IMR-90 (cell line): ENCODE results near the gene PCBP4. TPM values are rescaled to one million over a fixed set of nuclear protein-coding genes. Genes with fewer than 3 reads are reported as not detected.

ENCODE experiments used
- ATAC-seq: fragments of 200-7000 bp; cut with Tn5 transposase; 2 replicates; pipeline ENCODE4 v1.9.1; 2020; ENCODE audit warnings: low read depth, mild to moderate bottlenecking, moderate library complexity
- BruUV-seq: library from RNA; stranded (reverse); fragments of 400-500 nt; replicated peaks from 2 replicates; lab custom pipeline; 2021; lab: Mats Ljungman, UMichigan
- CTCF ChIA-PET: fragments of 300-600 bp; formaldehyde crosslinking; extraction: SDS; loops from one replicate; lab custom pipeline; 2021; ENCODE audit warnings: antibody characterized with exemption; lab: Yijun Ruan, JAX
- POLR2A ChIA-PET: fragments of 300-600 bp; sonication (Branson Sonifier 250); formaldehyde crosslinking; loops from one replicate; lab custom pipeline; 2022; ENCODE audit warnings: antibody characterized with exemption; ENCODE audit not compliant: unreplicated experiment; lab: Charles Lee
- DNase-seq: peaks from one replicate; pipeline ENCODE4 v3.0.0; 2013
- H2AFZ ChIP-seq: replicated peaks from 2 replicates; pipeline ENCODE3; 2013; ENCODE audit warnings: low read length, mild to moderate bottlenecking; ENCODE audit not compliant: poor library complexity
- H2AK5ac ChIP-seq: 2 replicates; pipeline ENCODE4 v1.6.1; 2013; ENCODE audit warnings: low read depth, low read length, inconsistent platforms
- H2AK9ac ChIP-seq: replicated peaks from 2 replicates; pipeline ENCODE3; 2013; ENCODE audit warnings: mild to moderate bottlenecking, low read depth, low read length, moderate library complexity; ENCODE audit not compliant: poor library complexity
- H2BK120ac ChIP-seq: 2 replicates; pipeline ENCODE4 v1.6.1; 2013; ENCODE audit warnings: low read depth, low read length, inconsistent platforms
- H2BK15ac ChIP-seq: 3 replicates; pipeline ENCODE4 v1.6.1; 2013; ENCODE audit warnings: low read depth, low read length, inconsistent platforms
- H2BK20ac ChIP-seq: 2 replicates; pipeline ENCODE4 v1.6.1; 2013; ENCODE audit warnings: low read depth, mild to moderate bottlenecking, inconsistent platforms, low read length, moderate library complexity
- H2BK5ac ChIP-seq: 2 replicates; pipeline ENCODE4 v1.6.1; 2013; ENCODE audit warnings: mild to moderate bottlenecking, low read depth, low read length, inconsistent platforms; ENCODE audit not compliant: poor library complexity, severe bottlenecking
- H3K14ac ChIP-seq: replicated peaks from 2 replicates; pipeline ENCODE4 v1.6.1; 2013; ENCODE audit warnings: low read depth, low read length, inconsistent platforms
- H3K18ac ChIP-seq: 2 replicates; pipeline ENCODE4 v1.6.1; 2013; ENCODE audit warnings: low read depth, low read length, control low read depth
- H3K23ac ChIP-seq: 2 replicates; pipeline ENCODE4 v1.6.1; 2013; ENCODE audit warnings: low read depth, low read length, inconsistent platforms
- H3K27ac ChIP-seq: 2 replicates; pipeline ENCODE4 v1.5.1; 2013; ENCODE audit warnings: mild to moderate bottlenecking, control low read depth, low read length; ENCODE audit not compliant: insufficient read depth
- H3K27me3 ChIP-seq: 2 replicates; pipeline ENCODE4 v1.6.1; 2013; ENCODE audit warnings: low read length; ENCODE audit not compliant: control insufficient read depth, insufficient read depth
- H3K36me3 ChIP-seq: 2 replicates; pipeline ENCODE4 v1.6.1; 2013; ENCODE audit warnings: low read length, mixed read lengths; ENCODE audit not compliant: control insufficient read depth, insufficient read depth
- H3K4ac ChIP-seq: 2 replicates; pipeline ENCODE4 v1.6.1; 2013; ENCODE audit warnings: low read depth, low read length, inconsistent platforms
- H3K4me1 ChIP-seq: 2 replicates; pipeline ENCODE4 v1.6.1; 2013; ENCODE audit warnings: low read length, mixed read lengths; ENCODE audit not compliant: control insufficient read depth, insufficient read depth
- H3K4me2 ChIP-seq: 2 replicates; pipeline ENCODE4 v1.6.1; 2013; ENCODE audit warnings: low read depth, mild to moderate bottlenecking, control low read depth, low read length, moderate library complexity
- H3K4me3 ChIP-seq: 2 replicates; pipeline ENCODE4 v1.5.1; 2013; ENCODE audit warnings: low read depth, mild to moderate bottlenecking, control low read depth, low read length, moderate library complexity; ENCODE audit not compliant: insufficient read depth
- H3K56ac ChIP-seq: 2 replicates; pipeline ENCODE4 v1.6.1; 2013; ENCODE audit warnings: low read length, inconsistent platforms; ENCODE audit not compliant: insufficient read depth; ENCODE audit errors: extremely low read depth
- H3K79me1 ChIP-seq, 2 experiments: 2 replicates each; pipeline ENCODE4 v1.6.1; 2013; ENCODE audit warnings: low read length in 2 of 2, inconsistent platforms in 1 of 2, low read depth in 1 of 2
- H3K9ac ChIP-seq: 2 replicates; pipeline ENCODE4 v1.6.1; 2013; ENCODE audit warnings: low read depth, low read length, control low read depth
- H3K9me1 ChIP-seq: 2 replicates; pipeline ENCODE4 v1.6.1; 2013; ENCODE audit warnings: low read length, inconsistent platforms; ENCODE audit not compliant: insufficient read depth
- H3K9me3 ChIP-seq: 2 replicates; pipeline ENCODE4 v1.6.1; 2013; ENCODE audit warnings: low read length; ENCODE audit not compliant: control insufficient read depth, insufficient read depth
- H4K20me1 ChIP-seq: 2 replicates; pipeline ENCODE4 v1.6.1; 2013; ENCODE audit warnings: low read length, inconsistent platforms; ENCODE audit not compliant: insufficient read depth
- H4K5ac ChIP-seq: 2 replicates; pipeline ENCODE4 v1.6.1; 2013; ENCODE audit warnings: mild to moderate bottlenecking, low read depth, low read length, control low read depth
- H4K8ac ChIP-seq, 2 experiments: 2 replicates each; pipeline ENCODE4 v1.6.1; 2013; ENCODE audit warnings: low read depth in 2 of 2, low read length in 2 of 2, control low read depth in 1 of 2, inconsistent platforms in 1 of 2
- H4K91ac ChIP-seq: 2 replicates; pipeline ENCODE4 v1.6.1; 2013; ENCODE audit warnings: low read depth, low read length, inconsistent platforms; ENCODE audit not compliant: insufficient read depth
- CEBPB ChIP-seq: IDR thresholded peaks from 2 replicates; pipeline ENCODE4 v1.6.1; 2012; ENCODE audit warnings: low read depth, low read length, improper control_type of control experiment
- FOS ChIP-seq: fragments of 150-350 bp; IDR thresholded peaks from 2 replicates; pipeline ENCODE4 v1.6.1; 2016; ENCODE audit warnings: low read depth, low read length
- MAZ ChIP-seq: IDR thresholded peaks from 2 replicates; pipeline ENCODE4 v1.6.1; 2012; ENCODE audit warnings: low read depth, mild to moderate bottlenecking, low read length, improper control_type of control experiment, moderate library complexity, borderline replicate concordance
- MXI1 ChIP-seq: IDR thresholded peaks from 2 replicates; pipeline ENCODE4 v1.6.1; 2012; ENCODE audit warnings: low read depth, mild to moderate bottlenecking, low read length, moderate library complexity, borderline replicate concordance
- NFE2L2 ChIP-seq: fragments of 150-350 bp; IDR thresholded peaks from 2 replicates; pipeline ENCODE4 v1.6.1; 2016; ENCODE audit warnings: low read depth, mild to moderate bottlenecking, low read length
- POLR2A ChIP-seq: IDR thresholded peaks from 2 replicates; pipeline ENCODE4 v1.6.1; 2012; ENCODE audit warnings: mild to moderate bottlenecking, low read depth, low read length
- RCOR1 ChIP-seq: IDR thresholded peaks from 2 replicates; pipeline ENCODE4 v1.6.1; 2012; ENCODE audit warnings: mild to moderate bottlenecking, low read length, improper control_type of control experiment; ENCODE audit not compliant: insufficient replicate concordance
- SMC3 ChIP-seq: fragments of 150-350 bp; IDR thresholded peaks from 2 replicates; pipeline ENCODE4 v1.6.1; 2016; ENCODE audit warnings: low read depth, mild to moderate bottlenecking, antibody characterized with exemption, low read length, moderate library complexity
- WGBS, 2 experiments: methylation state at CpG; one replicate each; pipeline versions ENCODE4 v1.1.5 to v1.1.7; 2013; ENCODE audit warnings: missing lambda C conversion rate in 2 of 2; ENCODE audit not compliant: insufficient read length in 1 of 2; ENCODE audit errors: extremely low coverage in 2 of 2; 5-methylcytosine and 5-hydroxymethylcytosine counted together
- dilution Hi-C: fragments of 300-500 bp; cut with HindIII; formaldehyde crosslinking; loops from one replicate; pipeline ENCODE4 v1.14.3; 2018; ENCODE audit warnings: low sequenced_read_pairs; ENCODE audit not compliant: unreplicated experiment
- in situ Hi-C: fragments of 300-500 bp; cut with MboI; formaldehyde crosslinking; loops from 3 replicates; pipeline ENCODE4 v1.14.3; 2019; ENCODE audit warnings: low sequenced_read_pairs, inconsistent platforms, mixed read lengths
- intact Hi-C: fragments of 100-400 bp; cut with micrococcal nuclease; formaldehyde crosslinking; loops from 2 replicates; pipeline ENCODE4 v1.10.0; 2022
- polyA plus RNA-seq, 3 experiments: library from polyadenylated mRNA; depleted of rRNA; stranded (reverse); fragments of >200 nt; gene quantifications; 2 replicates each; pipeline ENCODE4 v1.2.3, GENCODE V29; 2012; ENCODE audit warnings: low replicate concordance in 1 of 3
- total RNA-seq: library from RNA; depleted of rRNA; stranded (reverse); fragments of >200 nt; gene quantifications from 2 replicates; pipeline ENCODE4 v1.2.3, GENCODE V29; 2012
- TF ChIP-seq, protein P1 (sequence below): conservative IDR thresholded peaks from 2 replicates; pipeline ENCODE4 v1.5.1; 2012; ENCODE audit warnings: mild to moderate bottlenecking, low read depth, low read length, improper control_type of control experiment

PCBP4 gene
- total and polyA plus RNA-seq, 2 of the 4 experiments (the other 2 are of a cell fraction): 70.8 to 110 TPM

DNA sequence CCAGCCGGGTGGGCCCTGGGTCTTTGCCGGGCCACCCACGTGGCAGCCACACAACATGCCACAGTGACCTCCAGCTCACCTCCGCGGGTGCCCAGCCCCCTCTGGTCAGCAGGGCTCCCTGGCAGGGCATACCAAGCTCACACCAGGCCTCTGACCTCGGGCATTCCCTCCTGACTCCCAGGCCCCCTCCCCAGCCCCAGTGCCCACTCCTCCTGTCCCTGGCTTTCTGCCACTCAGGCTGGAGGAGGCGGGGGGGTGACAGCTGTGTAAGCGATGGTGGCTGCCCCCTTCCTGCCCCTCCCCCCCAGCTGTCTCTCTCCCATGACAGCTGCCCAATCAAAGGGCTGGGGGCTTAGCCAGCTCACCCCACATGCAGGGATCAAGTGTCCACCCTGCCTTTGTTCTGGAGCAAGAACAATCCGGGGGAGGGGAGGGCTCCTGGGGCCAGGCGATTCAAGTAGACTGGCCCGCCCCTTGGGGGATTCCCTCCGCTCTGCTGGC, 3.3 kb downstream of the PCBP4 start:
- Histone ChIP-seq H2BK20ac (no peak overlapping the region), H3K4me1 (peaks cover 28% of the 10 kb centered on the region), H4K5ac (no peak overlapping the region), H3K27me3 (no peaks in the 10 kb centered on the region), H3K36me3 (peaks cover 18% of the 10 kb centered on the region), H3K18ac (no peak overlapping the region), H3K23ac (no peak overlapping the region), H3K9me1 (peaks cover 19% of the 10 kb centered on the region), H3K4ac (no peak overlapping the region), H2AK9ac (no peak overlapping the region), H2BK15ac (no peak overlapping the region), H2AFZ (no peak overlapping the region), H3K4me2 (no peak overlapping the region), H3K9me3 (no peaks in the 10 kb centered on the region), H4K20me1 (peaks cover 16% of the 10 kb centered on the region), H3K27ac (no peak overlapping the region), H2AK5ac (no peak overlapping the region), H2BK120ac (no peak overlapping the region), H3K4me3 (no peak overlapping the region), H2BK5ac (no peak overlapping the region), H3K56ac (no peak overlapping the region), H3K14ac (no peak overlapping the region), H4K8ac (no peak overlapping the region), H3K9ac (no peak overlapping the region), H3K79me1 (peaks cover 35 to 67% of the 10 kb centered on the region in 2 experiments), H4K91ac (no peak overlapping the region)
- in situ Hi-C loops: loop anchor here (25.0 kb wide), 1 partner anchor 1627 kb away; the partner anchor contains the start of genes RASSF1, TUSC2 and ZMYND10
- BruUV-seq: no TSS peak
- DNase-seq (no peak), ATAC-seq (no peak)
- intact Hi-C loops: no loop called here
- dilution Hi-C loops: no loop called here
- ChIA-PET POLR2A (no interaction called here), CTCF (no interaction called here)
- no peak for TF ChIP-seq RCOR1
- TF ChIP-seq SMC3: no peak
- no peak for TF ChIP-seq MXI1
- TF ChIP-seq FOS: no peak
- TF ChIP-seq CEBPB: no peak
- TF ChIP-seq NFE2L2: no peak
- no peak for TF ChIP-seq POLR2A
- no peak for TF ChIP-seq MAZ
- TF ChIP-seq, protein P1, sequence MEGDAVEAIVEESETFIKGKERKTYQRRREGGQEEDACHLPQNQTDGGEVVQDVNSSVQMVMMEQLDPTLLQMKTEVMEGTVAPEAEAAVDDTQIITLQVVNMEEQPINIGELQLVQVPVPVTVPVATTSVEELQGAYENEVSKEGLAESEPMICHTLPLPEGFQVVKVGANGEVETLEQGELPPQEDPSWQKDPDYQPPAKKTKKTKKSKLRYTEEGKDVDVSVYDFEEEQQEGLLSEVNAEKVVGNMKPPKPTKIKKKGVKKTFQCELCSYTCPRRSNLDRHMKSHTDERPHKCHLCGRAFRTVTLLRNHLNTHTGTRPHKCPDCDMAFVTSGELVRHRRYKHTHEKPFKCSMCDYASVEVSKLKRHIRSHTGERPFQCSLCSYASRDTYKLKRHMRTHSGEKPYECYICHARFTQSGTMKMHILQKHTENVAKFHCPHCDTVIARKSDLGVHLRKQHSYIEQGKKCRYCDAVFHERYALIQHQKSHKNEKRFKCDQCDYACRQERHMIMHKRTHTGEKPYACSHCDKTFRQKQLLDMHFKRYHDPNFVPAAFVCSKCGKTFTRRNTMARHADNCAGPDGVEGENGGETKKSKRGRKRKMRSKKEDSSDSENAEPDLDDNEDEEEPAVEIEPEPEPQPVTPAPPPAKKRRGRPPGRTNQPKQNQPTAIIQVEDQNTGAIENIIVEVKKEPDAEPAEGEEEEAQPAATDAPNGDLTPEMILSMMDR: no peak
- 38% methylated on average over 4 of the region's 12 CpGs; no CpG with 5 or more reads in 1 of the 2 experiments for WGBS, 2 experiments
